GM23338 (cell line): ENCODE measurements around the gene ATOSA. TPM values are rescaled to one million over a fixed set of nuclear protein-coding genes. Genes with fewer than 3 reads are reported as not detected.

Experiments
- ATAC-seq: fragments of 200-7000 bp; cut with Tn5 transposase; 3 replicates; pipeline ENCODE4 v1.9.1; 2020
- DNase-seq: peaks from one replicate; pipeline ENCODE4 v3.0.0-alpha.2; 2015; ENCODE audit warnings: low spot score
- H2AFZ ChIP-seq: fragments of 200-600 bp; sonication (generic); 2 replicates; pipeline ENCODE4 v1.8.0; 2016; ENCODE audit warnings: antibody characterized with exemption, mild to moderate bottlenecking, moderate library complexity
- H3F3A ChIP-seq: fragments of 200-600 bp; sonication (generic); replicated peaks from 2 replicates; pipeline ENCODE4 v1.8.0; 2017; ENCODE audit warnings: antibody characterized with exemption, mixed run types, low read depth
- H3K27ac ChIP-seq: fragments of 200-600 bp; sonication (generic); 2 replicates; pipeline ENCODE4 v1.6.1; 2016; ENCODE audit warnings: low read depth
- H3K27me3 ChIP-seq: fragments of 200-600 bp; sonication (generic); 2 replicates; pipeline ENCODE4 v1.8.0; 2016; ENCODE audit warnings: mild to moderate bottlenecking, mixed run types, moderate library complexity; ENCODE audit not compliant: insufficient read depth
- H3K36me3 ChIP-seq: fragments of 200-600 bp; sonication (generic); 2 replicates; pipeline ENCODE4 v1.8.0; 2016; ENCODE audit warnings: mild to moderate bottlenecking; ENCODE audit not compliant: insufficient read depth
- H3K4me1 ChIP-seq: fragments of 200-600 bp; sonication (generic); 2 replicates; pipeline ENCODE4 v1.8.0; 2016; ENCODE audit warnings: mild to moderate bottlenecking, moderate library complexity; ENCODE audit not compliant: insufficient read depth
- H3K4me2 ChIP-seq: fragments of 200-600 bp; sonication (generic); 2 replicates; pipeline ENCODE4 v1.7.1; 2017; ENCODE audit warnings: mixed run types
- H3K4me3 ChIP-seq: fragments of 200-600 bp; sonication (generic); 2 replicates; pipeline ENCODE4 v1.6.1; 2016; ENCODE audit warnings: mixed run types
- H3K79me2 ChIP-seq: fragments of 200-600 bp; sonication (generic); replicated peaks from 2 replicates; pipeline ENCODE4 v1.8.0; 2017; ENCODE audit warnings: mild to moderate bottlenecking; ENCODE audit not compliant: insufficient read depth
- H3K9me2 ChIP-seq: fragments of 200-600 bp; sonication (generic); 2 replicates; pipeline ENCODE4 v1.8.0; 2017; ENCODE audit not compliant: insufficient read depth
- H4K20me1 ChIP-seq: fragments of 200-600 bp; sonication (generic); replicated peaks from 2 replicates; pipeline ENCODE4 v1.8.0; 2017; ENCODE audit warnings: mild to moderate bottlenecking; ENCODE audit not compliant: insufficient read depth
- H3K27ac Mint-ChIP-seq: 2 replicates; pipeline ENCODE4 v1.8.0; 2020; ENCODE audit warnings: inconsistent platforms, mild to moderate bottlenecking, moderate library complexity, mixed read lengths
- H3K27me3 Mint-ChIP-seq: 3 replicates; pipeline ENCODE4 v1.8.0; 2022; ENCODE audit warnings: low read depth, mild to moderate bottlenecking, moderate library complexity, mixed read lengths, inconsistent platforms; ENCODE audit not compliant: insufficient read depth, poor library complexity
- H3K36me3 Mint-ChIP-seq: 3 replicates; pipeline ENCODE4 v1.8.0; 2021; ENCODE audit warnings: low read depth, mild to moderate bottlenecking, inconsistent platforms, moderate library complexity, mixed read lengths
- H3K4me1 Mint-ChIP-seq: 3 replicates; pipeline ENCODE4 v1.8.0; 2020; ENCODE audit warnings: mild to moderate bottlenecking, inconsistent platforms, mixed read lengths
- H3K4me3 Mint-ChIP-seq: 3 replicates; pipeline ENCODE4 v1.8.0; 2021; ENCODE audit warnings: moderate library complexity, mild to moderate bottlenecking, inconsistent platforms, mixed read lengths
- H3K9me3 Mint-ChIP-seq: 3 replicates; pipeline ENCODE4 v1.8.0; 2020; ENCODE audit warnings: moderate library complexity, mild to moderate bottlenecking, inconsistent platforms, mixed read lengths
- CREB1 ChIP-seq: fragments of 250-450 bp; sonication (Bioruptor Pico); IDR thresholded peaks from 2 replicates; pipeline ENCODE4 v1.5.0; 2020; ENCODE audit warnings: low read depth, mild to moderate bottlenecking, moderate library complexity
- EZH2phosphoT487 ChIP-seq: fragments of 200-600 bp; sonication (generic); IDR thresholded peaks from one replicate; pipeline ENCODE4 v1.8.1; 2018; ENCODE audit warnings: antibody characterized with exemption; ENCODE audit not compliant: unreplicated experiment
- JUNB ChIP-seq: IDR thresholded peaks from one replicate; pipeline ENCODE4 v1.6.1; 2016; ENCODE audit warnings: antibody characterized with exemption; ENCODE audit not compliant: unreplicated experiment
- POLR2AphosphoS5 ChIP-seq: IDR thresholded peaks from 2 replicates; pipeline ENCODE4 v1.6.1; 2016; ENCODE audit warnings: antibody characterized with exemption, low read depth
- STAT1 ChIP-seq: IDR thresholded peaks from one replicate; pipeline ENCODE4 v1.6.1; 2016; ENCODE audit warnings: antibody characterized with exemption; ENCODE audit not compliant: unreplicated experiment
- ZNF114 ChIP-seq: fragments of 250-450 bp; sonication (Bioruptor Pico); IDR thresholded peaks from 2 replicates; pipeline ENCODE4 v1.5.0; 2020; ENCODE audit warnings: mild to moderate bottlenecking, moderate library complexity
- ZNF331 ChIP-seq: fragments of 250-450 bp; sonication (Bioruptor Pico); IDR thresholded peaks from 2 replicates; pipeline ENCODE4 v1.5.0; 2020; ENCODE audit warnings: low read depth, mild to moderate bottlenecking, moderate library complexity
- polyA plus RNA-seq: library from polyadenylated mRNA; unstranded; fragments of >200 nt; fragmentation: Nextera tagmentation; extraction: Ambion mirVana; gene quantifications from 2 replicates; pipeline ENCODE4 v1.2.1, GENCODE V29; 2016
- total RNA-seq: library from RNA; depleted of rRNA; stranded (reverse); fragments of >200 nt; shearing (Covaris generic); gene quantifications from 2 replicates; pipeline ENCODE4 v1.2.3, GENCODE V29; 2014; rRNA removed
- TF ChIP-seq, protein P1 (sequence below), 2 experiments: fragments of 200-600 bp in 1 of 2; sonication (generic) in 1 of 2; conservative IDR thresholded peaks; 2 replicates each; pipeline versions ENCODE4 v1.5.1 to v1.6.1; 2016 to 2017; ENCODE audit warnings: antibody characterized with exemption in 2 of 2, low read depth in 2 of 2, mild to moderate bottlenecking in 2 of 2, moderate library complexity in 1 of 2

ATOSA gene
- total and polyA plus RNA-seq, 2 experiments from 2014 or later, result 6.2 to 14.0 TPM

DNA sequence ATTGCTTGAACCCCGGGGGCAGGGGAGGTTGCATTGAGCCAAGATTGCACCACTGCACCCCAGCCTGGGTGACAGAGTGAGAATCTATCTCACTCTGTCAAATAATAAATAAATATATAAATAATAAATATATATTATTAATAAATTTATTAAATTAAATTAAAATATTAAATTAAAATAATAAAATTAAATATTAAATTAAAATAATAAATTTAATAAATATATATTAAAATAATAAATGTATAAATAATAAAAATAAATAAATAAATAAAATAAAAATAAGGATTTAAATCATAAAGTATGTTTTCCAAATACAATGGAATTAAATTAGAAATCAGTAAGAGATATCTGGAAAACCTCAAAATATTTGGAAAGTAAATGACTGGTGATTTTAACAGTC, 43.3 kb downstream of the ATOSA start:
- Histone ChIP-seq H3K9me2 (no peaks in the 10 kb centered on the region), H3K4me2 (no peak overlapping the region), H3K27ac (no peak overlapping the region), H3K79me2 (no peaks in the 10 kb centered on the region), H4K20me1 (no peaks in the 10 kb centered on the region), H3K4me1 (no peaks in the 10 kb centered on the region), H3F3A (no peaks in the 10 kb centered on the region), H3K4me3 (no peak overlapping the region), H2AFZ (no peak overlapping the region), H3K36me3 (no peaks in the 10 kb centered on the region), H3K27me3 (no peaks in the 10 kb centered on the region)
- Mint-ChIP-seq H3K9me3 (no peaks in the 10 kb centered on the region), H3K27ac (no peak overlapping the region), H3K4me3 (no peak overlapping the region), H3K27me3 (no peaks in the 10 kb centered on the region), H3K4me1 (no peaks in the 10 kb centered on the region), H3K36me3 (no peaks in the 10 kb centered on the region)
- TF ChIP-seq ZNF114 (CRISPR knock-in tag), result no peak
- no peak for TF ChIP-seq STAT1
- no peak for TF ChIP-seq POLR2AphosphoS5
- no peak for TF ChIP-seq ZNF331 (CRISPR knock-in tag)
- TF ChIP-seq, protein P1, sequence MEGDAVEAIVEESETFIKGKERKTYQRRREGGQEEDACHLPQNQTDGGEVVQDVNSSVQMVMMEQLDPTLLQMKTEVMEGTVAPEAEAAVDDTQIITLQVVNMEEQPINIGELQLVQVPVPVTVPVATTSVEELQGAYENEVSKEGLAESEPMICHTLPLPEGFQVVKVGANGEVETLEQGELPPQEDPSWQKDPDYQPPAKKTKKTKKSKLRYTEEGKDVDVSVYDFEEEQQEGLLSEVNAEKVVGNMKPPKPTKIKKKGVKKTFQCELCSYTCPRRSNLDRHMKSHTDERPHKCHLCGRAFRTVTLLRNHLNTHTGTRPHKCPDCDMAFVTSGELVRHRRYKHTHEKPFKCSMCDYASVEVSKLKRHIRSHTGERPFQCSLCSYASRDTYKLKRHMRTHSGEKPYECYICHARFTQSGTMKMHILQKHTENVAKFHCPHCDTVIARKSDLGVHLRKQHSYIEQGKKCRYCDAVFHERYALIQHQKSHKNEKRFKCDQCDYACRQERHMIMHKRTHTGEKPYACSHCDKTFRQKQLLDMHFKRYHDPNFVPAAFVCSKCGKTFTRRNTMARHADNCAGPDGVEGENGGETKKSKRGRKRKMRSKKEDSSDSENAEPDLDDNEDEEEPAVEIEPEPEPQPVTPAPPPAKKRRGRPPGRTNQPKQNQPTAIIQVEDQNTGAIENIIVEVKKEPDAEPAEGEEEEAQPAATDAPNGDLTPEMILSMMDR (conservative IDR thresholded peaks at IDR 0.05; ENCODE audit: low read depth in 2 of 2), result no peak
- no peak for TF ChIP-seq EZH2phosphoT487
- TF ChIP-seq CREB1 (CRISPR knock-in tag), result no peak
- no peak for TF ChIP-seq JUNB
- ATAC-seq (no peak), DNase-seq (no peak)

Other genes with a start within 250 kb of the ATOSA start
- gene MYO5A, start 150.5 kb downstream of the ATOSA start, total RNA-seq, result 30.2 and 31.8 TPM in 2 replicates
- 5.6 and 5.7 TPM in 2 replicates for gene MYO5A, start 150.5 kb downstream of the ATOSA start, polyA plus RNA-seq
- 192 and 193 TPM in 2 replicates for gene ARPP19, start 110.4 kb downstream of the ATOSA start, total RNA-seq
- gene ARPP19, start 110.4 kb downstream of the ATOSA start, polyA plus RNA-seq, result 78.3 and 79.6 TPM in 2 replicates
- 4.2 and 9.4 TPM in 2 replicates for gene ONECUT1, start 110.9 kb upstream of the ATOSA start, total RNA-seq
- gene ONECUT1, start 110.9 kb upstream of the ATOSA start, polyA plus RNA-seq, result 3.9 and 4.3 TPM in 2 replicates